HTR-8/SVneo (cell line): ENCODE results near the gene HECTD1.
"Not testable (repeated sequence)": the region's sequence is repeated elsewhere in the genome, so short reads cannot be mapped to it uniquely, and the experiment has no call there.

Experiments used
- DNase-seq: peaks from one replicate; pipeline ENCODE4 v3.0.0; 2011; ENCODE audit warnings: low spot score, mixed read lengths; ENCODE audit not compliant: insufficient read length
- FAIRE-seq: peaks from 2 replicates; lab custom pipeline; 2011; peaks lifted over from hg19 to GRCh38; lab: Jason Lieb, UNC

Gene HECTD1

GRCh38 chr14:31109257-31109656 lies 98.3 kb downstream of the HECTD1 start:
- no peak for FAIRE-seq
- DNase-seq, result no peak

- FAIRE-seq (peak; percentile 67), DNase-seq (no peak)
Observed at GRCh38 chr14:31106768-31107167, 100.8 kb downstream of the HECTD1 start.

DNA sequence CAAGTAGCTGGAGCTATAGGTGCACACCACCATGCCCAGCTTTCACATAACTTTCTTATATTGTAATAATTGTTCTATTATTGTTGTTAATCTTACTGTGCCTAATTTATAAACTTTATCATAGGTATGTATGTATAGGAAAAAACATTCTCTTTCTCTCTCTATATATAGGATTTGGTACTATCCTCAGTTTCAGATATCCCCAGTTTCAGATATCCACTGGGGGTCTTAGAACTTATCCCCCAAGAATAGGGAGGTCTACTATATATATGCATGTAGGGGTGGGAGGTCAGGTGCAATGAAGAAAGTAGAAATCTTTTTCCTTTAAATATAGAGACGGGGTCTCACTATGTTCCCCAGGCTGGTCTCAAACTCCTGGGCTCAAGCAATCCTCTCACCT lies 110.5 kb downstream of the HECTD1 start:
- DNase-seq (no peak), FAIRE-seq (no peak)

DNA sequence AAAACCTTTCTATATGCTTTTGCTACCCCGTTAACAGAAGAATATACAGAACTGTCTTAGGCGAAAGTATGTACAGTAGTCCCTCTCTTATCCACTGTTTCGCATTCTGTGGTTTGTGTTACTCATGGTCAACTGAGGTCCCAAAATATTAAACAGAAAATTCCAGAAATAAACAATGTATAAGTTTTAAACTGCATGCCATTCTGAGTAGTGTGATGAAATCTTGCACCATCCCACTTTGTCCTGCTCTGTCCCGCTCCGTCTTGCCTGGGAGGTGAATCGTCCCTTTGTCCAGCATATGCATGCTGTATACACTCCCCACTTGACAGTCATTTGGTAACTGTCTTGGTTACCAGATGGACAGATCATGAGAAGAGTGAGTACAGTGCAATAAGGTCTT lies 111.3 kb downstream of the HECTD1 start:
- DNase-seq, result no peak

GRCh38 chr14:31095817-31096216 lies 111.8 kb downstream of the HECTD1 start:
- FAIRE-seq, result peak; percentile 54
- DNase-seq, result not testable (repeated sequence)

More for the DNA sequence above, 111.3 kb downstream of the HECTD1 start:
- peak; percentile 68 for FAIRE-seq

DNA sequence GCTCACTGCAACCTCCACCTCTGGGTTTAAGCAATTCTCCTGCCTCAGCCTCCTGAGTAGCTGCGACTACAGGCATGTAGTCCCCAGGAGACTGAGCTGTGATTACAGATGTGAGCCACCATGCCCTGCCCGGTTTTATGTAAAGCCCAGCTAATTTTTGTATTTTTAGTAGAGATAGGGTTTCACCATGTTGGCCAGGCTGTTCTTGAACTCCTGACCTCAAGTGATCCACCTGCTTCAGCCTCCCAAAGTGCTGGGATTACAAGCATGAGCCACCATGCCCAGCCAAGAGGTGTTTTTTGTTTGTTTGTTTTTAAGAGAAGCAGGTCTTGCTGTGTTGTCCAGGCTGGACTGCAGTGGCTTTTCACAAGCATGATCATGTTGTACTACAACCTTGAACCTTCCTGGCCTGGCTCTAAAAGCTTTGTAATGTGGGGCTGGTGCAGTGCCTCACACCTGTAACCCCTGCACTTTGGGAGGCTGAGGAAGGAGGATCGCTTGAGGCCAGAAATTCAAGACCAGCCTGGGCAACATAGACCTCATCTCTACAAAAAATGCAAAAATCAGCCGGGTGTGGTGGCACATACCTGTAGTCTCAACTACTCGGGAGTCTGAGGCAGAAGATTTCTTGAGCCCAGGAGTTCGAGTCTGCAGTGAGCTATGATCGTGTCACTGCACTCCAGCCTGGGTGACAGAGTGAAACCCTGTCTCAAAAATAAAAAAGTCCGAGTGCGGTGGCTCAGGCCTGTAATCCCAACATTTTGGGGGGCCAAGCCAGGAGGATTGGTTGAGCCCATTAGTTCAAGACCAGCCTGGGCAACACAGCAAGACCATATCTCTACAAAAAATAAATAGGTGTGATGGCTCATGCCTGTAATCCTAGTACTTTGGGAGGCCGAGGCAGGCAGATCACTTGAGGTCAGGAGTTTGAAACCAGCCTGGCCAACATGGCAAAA lies 113.4 kb downstream of the HECTD1 start:
- not testable (repeated sequence) for DNase-seq, FAIRE-seq

DNA sequence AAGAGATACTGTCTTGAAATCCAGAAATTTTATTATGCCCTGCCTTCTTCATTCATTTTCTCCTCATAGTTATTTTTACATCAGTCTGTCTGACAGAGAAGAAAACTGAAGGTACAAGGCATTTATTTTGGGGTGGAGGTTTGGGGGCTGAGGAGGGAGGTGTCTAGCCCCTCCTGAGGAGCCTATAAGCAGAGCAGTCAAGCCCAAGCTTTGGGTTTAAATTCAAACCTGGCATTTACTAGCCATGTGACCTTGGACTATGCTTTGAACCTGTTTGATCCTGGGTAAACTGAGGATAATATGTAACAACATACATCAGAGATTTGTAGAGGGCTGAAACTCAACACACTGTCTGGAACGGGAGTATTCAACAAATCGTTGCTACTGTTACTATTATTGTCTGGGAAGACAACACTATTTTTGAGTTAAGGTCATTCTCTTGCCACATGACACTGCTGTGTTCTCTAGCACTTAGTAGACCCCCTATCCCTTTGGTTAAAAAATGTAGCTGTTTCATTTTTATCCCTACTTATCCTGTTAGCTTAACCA lies 115.4 kb downstream of the HECTD1 start:
- FAIRE-seq, result peak; percentile 77
- no peak for DNase-seq

- peak; percentile 77 for DNase-seq
- peak; percentile 86 for FAIRE-seq
Observed at GRCh38 chr14:31090883-31091764, 116.5 kb downstream of the HECTD1 start.

DNA sequence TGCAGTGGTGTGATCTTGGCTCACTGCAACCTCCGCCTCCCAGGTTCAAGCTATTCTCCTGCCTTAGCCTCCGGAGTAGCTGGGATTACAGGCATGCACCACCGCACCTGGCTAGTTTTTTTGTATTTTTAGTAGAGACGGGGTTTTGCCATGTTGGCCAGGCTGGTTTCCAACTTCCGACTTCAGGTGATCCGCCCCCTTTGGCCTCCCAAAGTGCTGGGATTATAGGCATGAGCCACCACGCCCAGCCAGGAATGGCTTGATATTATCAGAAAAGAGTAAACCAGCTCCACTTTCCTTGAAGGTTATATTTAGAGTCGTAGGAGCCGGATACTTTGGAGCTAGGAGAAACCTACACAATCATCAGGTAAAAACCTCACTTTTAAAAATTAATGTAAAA lies 121.1 kb downstream of the HECTD1 start:
- not testable (repeated sequence) for DNase-seq, FAIRE-seq

- FAIRE-seq (no peak), DNase-seq (no peak)
Observed at GRCh38 chr14:31085027-31085426, 122.6 kb downstream of the HECTD1 start.

DNA sequence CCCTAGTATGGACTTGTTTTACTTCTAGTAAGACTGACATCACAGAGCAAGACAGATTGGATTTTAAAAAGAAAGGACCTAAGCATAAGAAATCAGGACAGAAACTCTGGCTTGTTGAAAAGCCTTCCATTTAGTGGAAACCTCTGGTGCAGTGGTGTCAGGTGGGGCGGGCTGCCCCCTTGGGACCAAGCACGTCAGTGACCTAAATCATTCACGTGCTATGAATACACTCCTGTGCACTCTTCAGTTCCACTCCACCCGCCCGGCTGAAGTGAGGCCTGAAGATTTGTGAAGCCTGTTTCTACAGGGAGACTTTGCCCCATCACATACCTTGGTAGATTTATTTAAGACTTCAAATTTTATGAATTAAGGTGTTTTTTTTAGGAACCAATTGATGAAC lies 123.2 kb downstream of the HECTD1 start:
- FAIRE-seq (no peak), DNase-seq (no peak)

- DNase-seq (no peak), FAIRE-seq (peak; percentile 16)
Observed at GRCh38 chr14:31083781-31084180, 123.8 kb downstream of the HECTD1 start.

GRCh38 chr14:31080484-31080883 lies 127.1 kb downstream of the HECTD1 start:
- FAIRE-seq (peak; percentile 63), DNase-seq (no peak)

- DNase-seq (peak; percentile 43), FAIRE-seq (peak; percentile 52)
Observed at GRCh38 chr14:31080056-31080455, 127.5 kb downstream of the HECTD1 start.

DNA sequence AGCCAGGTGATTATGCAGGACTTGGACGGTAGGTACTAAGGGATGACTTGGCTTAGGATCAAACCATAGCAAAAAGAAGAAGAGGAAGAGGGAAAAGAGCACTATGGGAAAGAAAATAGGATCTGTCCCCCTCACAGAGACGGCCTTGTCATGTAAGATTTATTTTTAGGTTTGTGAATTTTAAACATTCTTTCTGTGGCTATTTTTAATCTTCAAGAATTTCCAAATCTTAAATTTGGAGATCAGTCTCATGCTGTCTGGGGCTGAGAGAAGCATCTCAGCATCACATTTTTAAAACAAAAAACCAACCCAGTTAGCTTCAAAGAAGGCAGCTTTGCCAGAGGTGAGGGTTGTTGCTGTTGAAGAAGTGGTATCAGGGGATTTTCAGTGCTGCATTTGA lies 128.8 kb downstream of the HECTD1 start:
- no peak for DNase-seq
- no peak for FAIRE-seq

DNA sequence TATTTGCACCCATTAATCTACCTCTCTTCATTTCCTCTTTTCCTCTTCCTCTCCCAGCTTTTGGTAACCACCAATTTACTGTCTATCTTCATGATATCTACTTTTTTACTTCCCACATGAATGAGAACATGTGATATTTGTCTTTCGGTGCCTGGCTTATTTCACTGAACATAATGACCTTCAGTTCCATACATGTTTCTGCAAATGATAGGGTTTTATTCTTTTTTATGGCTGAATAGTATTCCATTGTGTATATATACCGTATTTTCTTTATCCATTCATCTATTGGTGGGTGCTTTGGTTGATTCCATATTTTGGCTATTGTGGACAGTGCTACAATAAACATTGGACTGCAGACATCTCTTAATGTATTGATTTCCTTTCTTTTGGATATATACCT lies 132.4 kb downstream of the HECTD1 start:
- peak; percentile 26 for FAIRE-seq
- no peak for DNase-seq

- FAIRE-seq (no peak), DNase-seq (no peak)
Observed at GRCh38 chr14:31071151-31071550, 136.4 kb downstream of the HECTD1 start.

DNA sequence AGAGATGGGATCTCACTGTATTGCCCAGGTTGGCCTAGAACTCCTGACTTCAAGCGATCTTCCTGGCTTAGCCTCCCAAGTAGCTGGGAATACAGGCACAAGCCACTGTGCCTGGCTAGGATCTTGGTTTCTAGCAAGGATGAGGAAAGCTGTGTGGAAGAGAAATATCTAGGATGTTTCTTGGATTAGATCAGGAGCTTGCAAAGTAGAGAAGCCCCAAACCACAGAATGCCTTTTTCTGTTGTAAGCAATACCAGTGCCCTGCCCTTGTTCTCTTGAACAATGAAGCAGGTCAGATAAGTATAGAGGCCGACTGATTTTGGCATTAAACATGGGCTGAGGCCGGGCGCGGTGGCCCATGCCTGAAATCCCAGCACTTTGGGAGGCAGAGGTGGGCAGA lies 137.2 kb downstream of the HECTD1 start:
- DNase-seq, result peak; percentile 95

DNA sequence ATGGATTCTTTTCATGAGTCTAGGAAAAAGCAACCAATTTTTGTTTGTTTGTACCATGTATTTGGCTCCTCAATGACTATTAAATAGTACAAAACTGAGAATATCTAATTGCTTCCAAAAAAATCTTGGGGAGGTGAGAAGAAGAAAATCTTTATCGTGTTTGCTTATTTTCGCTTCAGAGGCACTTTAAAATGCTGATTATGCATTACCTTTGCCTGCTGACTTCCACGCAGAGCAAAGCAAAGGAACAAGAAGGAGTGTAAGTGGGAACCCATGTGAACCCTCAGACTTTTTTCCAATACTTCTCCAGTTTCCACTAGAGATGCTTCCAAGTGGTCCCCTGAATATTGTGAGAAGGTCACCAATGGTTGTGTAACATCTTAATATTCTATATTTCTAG lies 138.2 kb downstream of the HECTD1 start:
- DNase-seq, result no peak
- FAIRE-seq, result peak; percentile 54

More for the DNA sequence above, 137.2 kb downstream of the HECTD1 start:
- peak; percentile 98 for FAIRE-seq

DNA sequence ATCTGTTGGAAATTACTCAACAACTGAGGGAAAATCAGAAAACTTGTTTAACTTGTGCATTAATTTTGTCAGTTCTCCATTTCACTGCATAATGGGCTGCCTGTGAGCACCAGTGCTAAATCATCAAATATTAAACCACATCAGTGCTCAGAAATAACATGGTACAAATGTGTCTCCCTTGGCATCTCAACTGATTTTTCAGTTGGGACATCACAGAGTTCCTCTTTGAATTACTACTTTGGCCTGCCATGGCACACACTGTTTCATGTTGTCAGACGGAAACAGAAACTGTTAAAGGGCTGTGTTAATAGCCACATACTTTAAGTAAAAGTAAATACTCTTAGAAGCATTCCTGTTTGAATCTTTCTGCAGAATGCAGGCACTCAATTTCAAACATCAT lies 139.4 kb downstream of the HECTD1 start:
- peak; percentile 38 for FAIRE-seq
- no peak for DNase-seq
